GM12872 (cell line): ENCODE measurements around the gene POPDC2.
A peak's percentile ranks its signal among the peaks of the same experiment; 100 is the strongest.

ENCODE experiments used
- CTCF ChIP-seq: IDR thresholded peaks from 3 replicates; pipeline ENCODE4 v1.5.1; 2011; ENCODE audit warnings: low read depth, mild to moderate bottlenecking, low read length, moderate library complexity; ENCODE audit not compliant: insufficient read depth

The POPDC2 gene

DNA sequence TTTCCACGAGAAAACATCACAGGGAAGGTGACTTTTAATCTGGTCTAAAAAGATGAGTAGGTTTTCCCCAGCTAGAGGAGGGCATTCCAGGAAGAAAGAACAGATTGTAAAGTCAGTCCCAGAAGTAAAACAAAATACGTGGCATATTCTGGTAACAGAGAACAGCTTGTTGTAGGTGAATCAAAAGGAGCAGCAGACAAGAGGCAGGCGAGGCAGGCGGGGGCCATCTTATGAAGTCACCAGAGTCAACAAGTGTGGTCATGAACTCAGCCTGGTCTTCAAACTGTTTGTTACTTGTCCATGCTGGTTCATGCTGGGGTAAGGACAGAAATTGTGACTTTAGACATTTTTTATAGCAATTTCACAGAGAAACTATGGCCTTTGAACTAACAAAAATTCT lies 4.0 kb upstream of the POPDC2 start:
- no peak for TF ChIP-seq CTCF

- no peak for TF ChIP-seq CTCF
Observed at GRCh38 chr3:119663885-119664284, 3.5 kb upstream of the POPDC2 start.

GRCh38 chr3:119662604-119663373 lies 2.4 kb upstream of the POPDC2 start:
- peak; percentile 34 for TF ChIP-seq CTCF

GRCh38 chr3:119659606-119660291 lies 640 bp downstream of the POPDC2 start:
- TF ChIP-seq CTCF = no peak

DNA sequence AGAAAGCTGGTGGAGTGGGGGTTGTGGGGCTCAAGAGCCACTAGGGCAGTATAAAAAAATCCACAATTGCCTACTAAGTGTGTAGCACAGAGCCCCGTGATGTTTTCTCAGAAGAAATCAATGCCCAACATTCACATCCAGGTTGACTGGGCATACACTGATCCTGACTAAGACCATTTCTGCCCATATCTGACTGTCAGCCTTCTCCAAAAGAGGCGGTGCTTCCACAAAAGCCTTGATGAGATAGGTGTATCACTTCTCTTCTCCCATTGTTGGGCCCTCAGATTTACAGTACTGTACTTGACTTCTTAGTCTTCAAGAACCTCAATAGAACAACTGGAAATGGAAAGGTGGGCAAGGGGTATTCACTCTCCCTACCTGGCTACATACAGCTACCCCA lies 1.4 kb downstream of the POPDC2 start:
- TF ChIP-seq CTCF = no peak

GRCh38 chr3:119657887-119658702 lies 2.3 kb downstream of the POPDC2 start:
- no peak for TF ChIP-seq CTCF

DNA sequence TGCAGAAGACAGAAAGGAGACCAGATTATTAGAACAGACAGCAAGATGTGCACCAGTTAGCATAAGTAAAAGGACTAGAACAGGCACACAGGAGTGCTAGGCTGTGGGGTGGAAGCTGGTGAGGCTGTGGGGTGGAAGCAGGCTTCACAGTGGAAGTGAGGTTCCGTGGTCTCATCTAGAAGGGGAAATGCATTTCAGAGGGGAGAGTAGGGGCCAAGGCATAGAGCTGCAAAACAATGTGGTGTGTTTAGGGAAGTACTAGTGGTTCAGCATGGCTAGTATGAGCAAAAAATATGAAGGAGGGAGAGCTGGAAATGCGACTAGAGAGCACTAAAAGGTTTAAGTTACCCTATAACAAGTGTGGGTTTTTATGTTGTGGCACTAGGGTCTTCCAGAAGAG lies 6.5 kb downstream of the POPDC2 start:
- TF ChIP-seq CTCF = no peak
